ENCODE measurements around the gene TP53RK. TPM values are rescaled to one million over a fixed set of nuclear protein-coding genes. Genes with fewer than 3 reads are reported as not detected.

Gene TP53RK
- polyA plus RNA-seq, 2 donors: 8.0 to 9.9 TPM

- peaks cover 0 to 8% of the 10 kb centered on the region in 2 donors for H3K4me1 ChIP-seq (ENCODE audit: control insufficient read depth in 2 of 2, insufficient read depth in 2 of 2, low read length in 1 of 2)
- no peaks in the 10 kb centered on the region for H3K27me3 ChIP-seq (ENCODE audit: control insufficient read depth in 1 of 2, insufficient read depth in 2 of 2, low read length in 2 of 2)
- H3K36me3 ChIP-seq (ENCODE audit: control insufficient read depth in 2 of 2, insufficient read depth in 2 of 2, low read length in 1 of 2): no peaks in the 10 kb centered on the region
- no peaks in the 10 kb centered on the region for H3K9me3 ChIP-seq (ENCODE audit: control insufficient read depth in 2 of 2, insufficient read depth in 1 of 2, low read depth in 1 of 2, low read length in 1 of 2)
- H3K27ac ChIP-seq (ENCODE audit: low read depth in 2 of 2, low read length in 1 of 2): peak overlapping the region; percentile 60 to 81
- WGBS, 2 donors: 58 to 63% methylated on average over 8 of the region's 8 CpGs
- H3K4me3 ChIP-seq (ENCODE audit: low read depth in 1 of 2, low read length in 2 of 2): no peak overlapping the region
Observed at GRCh38 chr20:46708172-46708860, 19.1 kb upstream of the TP53RK start.

GRCh38 chr20:46706242-46706641 lies 17.0 kb upstream of the TP53RK start:
- Histone ChIP-seq H3K27ac (ENCODE audit: low read depth in 2 of 2, low read length in 1 of 2) (no peak overlapping the region), H3K27me3 (ENCODE audit: control insufficient read depth in 1 of 2, insufficient read depth in 2 of 2, low read length in 2 of 2) (no peaks in the 10 kb centered on the region), H3K36me3 (ENCODE audit: control insufficient read depth in 2 of 2, insufficient read depth in 2 of 2, low read length in 1 of 2) (no peaks in the 10 kb centered on the region), H3K9me3 (ENCODE audit: control insufficient read depth in 2 of 2, insufficient read depth in 1 of 2, low read depth in 1 of 2, low read length in 1 of 2) (no peaks in the 10 kb centered on the region), H3K4me3 (ENCODE audit: low read depth in 1 of 2, low read length in 2 of 2) (no peak overlapping the region), H3K4me1 (ENCODE audit: control insufficient read depth in 2 of 2, insufficient read depth in 2 of 2, low read length in 1 of 2) (peaks cover 0 to 8% of the 10 kb centered on the region in 2 donors)
- WGBS, 2 donors: 91 to 96% methylated on average over 2 of the region's 2 CpGs

DNA sequence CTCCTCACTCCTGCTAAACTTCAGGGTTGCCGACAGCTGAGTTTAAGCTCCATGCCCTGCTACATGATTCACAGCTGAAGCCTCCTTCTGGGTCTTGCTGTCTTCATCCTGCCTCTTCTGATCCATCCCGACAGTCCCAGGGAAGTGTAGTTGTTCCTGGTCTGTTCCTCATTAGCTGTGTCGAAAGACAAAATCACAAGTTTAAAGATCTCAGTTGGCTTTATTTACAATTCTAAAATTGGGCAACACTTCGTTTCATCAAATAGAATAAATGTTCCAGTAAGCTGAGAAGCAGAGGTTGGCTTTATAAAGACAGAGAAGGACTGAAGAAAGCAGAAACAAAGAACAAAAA lies 16.1 kb upstream of the TP53RK start:
- H3K4me3 ChIP-seq (ENCODE audit: low read depth in 1 of 2, low read length in 2 of 2): no peak overlapping the region
- no peak overlapping the region for H3K27ac ChIP-seq (ENCODE audit: low read depth in 2 of 2, low read length in 1 of 2)
- no peaks in the 10 kb centered on the region for H3K27me3 ChIP-seq (ENCODE audit: control insufficient read depth in 1 of 2, insufficient read depth in 2 of 2, low read length in 2 of 2)
- H3K36me3 ChIP-seq (ENCODE audit: control insufficient read depth in 2 of 2, insufficient read depth in 2 of 2, low read length in 1 of 2): no peaks in the 10 kb centered on the region
- 72 to 75% methylated on average over 4 of the region's 4 CpGs for WGBS, 2 donors
- H3K9me3 ChIP-seq (ENCODE audit: control insufficient read depth in 2 of 2, insufficient read depth in 1 of 2, low read depth in 1 of 2, low read length in 1 of 2): no peaks in the 10 kb centered on the region
- peaks cover 0 to 5% of the 10 kb centered on the region in 2 donors for H3K4me1 ChIP-seq (ENCODE audit: control insufficient read depth in 2 of 2, insufficient read depth in 2 of 2, low read length in 1 of 2)

DNA sequence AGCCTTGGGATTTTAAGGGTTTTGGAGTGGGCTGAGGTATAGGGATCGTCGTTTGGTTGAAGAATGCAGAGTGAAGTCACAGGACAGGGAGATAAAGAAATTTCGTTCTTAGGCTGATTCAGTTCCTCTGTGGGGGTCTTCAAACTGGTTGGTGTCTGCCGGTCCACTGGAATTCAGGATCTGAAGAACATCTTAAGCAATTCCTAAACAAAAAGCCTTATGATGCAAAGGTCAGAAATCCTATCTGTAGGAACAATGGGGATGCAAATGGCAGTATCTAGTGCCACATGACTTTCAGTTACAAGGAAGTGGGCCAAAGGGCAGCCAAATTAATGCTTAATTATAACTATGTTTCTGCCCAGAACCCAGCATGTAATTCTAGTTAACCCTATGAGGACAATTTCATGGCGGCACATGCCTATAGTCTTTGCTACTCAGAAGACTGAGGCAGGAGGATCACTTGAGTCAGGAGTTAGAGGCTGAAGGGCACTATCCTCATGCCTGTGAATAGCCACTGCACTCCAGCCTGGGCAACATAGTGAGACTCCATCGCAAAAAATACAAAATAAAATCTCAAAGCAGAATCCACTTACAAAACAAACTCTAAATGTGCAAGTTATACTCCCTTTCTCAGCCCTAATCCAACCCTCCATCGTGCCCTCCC lies 15.6 kb upstream of the TP53RK start:
- WGBS, 2 donors: 68 to 74% methylated on average over 7 of the region's 7 CpGs
- H3K4me1 ChIP-seq (ENCODE audit: control insufficient read depth in 2 of 2, insufficient read depth in 2 of 2, low read length in 1 of 2): peaks cover 0 to 5% of the 10 kb centered on the region in 2 donors
- H3K36me3 ChIP-seq (ENCODE audit: control insufficient read depth in 2 of 2, insufficient read depth in 2 of 2, low read length in 1 of 2): no peaks in the 10 kb centered on the region
- H3K27ac ChIP-seq (ENCODE audit: low read depth in 2 of 2, low read length in 1 of 2): no peak overlapping the region
- H3K27me3 ChIP-seq (ENCODE audit: control insufficient read depth in 1 of 2, insufficient read depth in 2 of 2, low read length in 2 of 2): no peaks in the 10 kb centered on the region
- H3K9me3 ChIP-seq (ENCODE audit: control insufficient read depth in 2 of 2, insufficient read depth in 1 of 2, low read depth in 1 of 2, low read length in 1 of 2): no peaks in the 10 kb centered on the region
- no peak overlapping the region for H3K4me3 ChIP-seq (ENCODE audit: low read depth in 1 of 2, low read length in 2 of 2)

DNA sequence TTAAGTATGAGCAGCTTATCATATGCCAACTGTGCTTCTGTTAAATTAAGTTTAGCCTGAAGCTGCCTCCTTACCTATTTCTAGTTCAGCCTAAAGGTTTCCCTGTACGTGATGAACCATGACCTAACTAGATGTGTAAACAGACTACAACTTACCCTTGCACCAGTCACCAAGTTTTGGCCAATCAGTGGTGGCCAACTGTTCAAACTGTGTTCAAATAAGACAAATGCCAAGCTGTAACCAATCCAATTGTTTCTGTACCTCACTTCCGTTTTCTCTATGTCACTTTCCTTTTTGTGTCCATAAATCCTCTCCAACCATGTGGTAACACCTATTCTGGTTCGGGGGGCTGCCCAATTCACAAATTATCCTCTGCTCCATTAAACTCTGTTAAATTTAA lies 14.2 kb upstream of the TP53RK start:
- Histone ChIP-seq H3K4me1 (ENCODE audit: control insufficient read depth in 2 of 2, insufficient read depth in 2 of 2, low read length in 1 of 2) (peaks cover 0 to 4% of the 10 kb centered on the region in 2 donors), H3K9me3 (ENCODE audit: control insufficient read depth in 2 of 2, insufficient read depth in 1 of 2, low read depth in 1 of 2, low read length in 1 of 2) (no peaks in the 10 kb centered on the region), H3K27ac (ENCODE audit: low read depth in 2 of 2, low read length in 1 of 2) (no peak overlapping the region), H3K4me3 (ENCODE audit: low read depth in 1 of 2, low read length in 2 of 2) (no peak overlapping the region), H3K27me3 (ENCODE audit: control insufficient read depth in 1 of 2, insufficient read depth in 2 of 2, low read length in 2 of 2) (no peaks in the 10 kb centered on the region), H3K36me3 (ENCODE audit: control insufficient read depth in 2 of 2, insufficient read depth in 2 of 2, low read length in 1 of 2) (no peaks in the 10 kb centered on the region)
- 71 to 75% methylated on average over 3 of the region's 3 CpGs for WGBS, 2 donors

GRCh38 chr20:46702447-46703203 lies 13.4 kb upstream of the TP53RK start:
- H3K4me3 ChIP-seq (ENCODE audit: low read depth in 1 of 2, low read length in 2 of 2): no peak overlapping the region
- no peaks in the 10 kb centered on the region for H3K9me3 ChIP-seq (ENCODE audit: control insufficient read depth in 2 of 2, insufficient read depth in 1 of 2, low read depth in 1 of 2, low read length in 1 of 2)
- H3K4me1 ChIP-seq (ENCODE audit: control insufficient read depth in 2 of 2, insufficient read depth in 2 of 2, low read length in 1 of 2): no peaks in the 10 kb centered on the region
- H3K36me3 ChIP-seq (ENCODE audit: control insufficient read depth in 2 of 2, insufficient read depth in 2 of 2, low read length in 1 of 2): no peaks in the 10 kb centered on the region
- no peaks in the 10 kb centered on the region for H3K27me3 ChIP-seq (ENCODE audit: control insufficient read depth in 1 of 2, insufficient read depth in 2 of 2, low read length in 2 of 2)
- no peak overlapping the region for H3K27ac ChIP-seq (ENCODE audit: low read depth in 2 of 2, low read length in 1 of 2)
- 85 to 88% methylated on average over 8 of the region's 8 CpGs for WGBS, 2 donors

DNA sequence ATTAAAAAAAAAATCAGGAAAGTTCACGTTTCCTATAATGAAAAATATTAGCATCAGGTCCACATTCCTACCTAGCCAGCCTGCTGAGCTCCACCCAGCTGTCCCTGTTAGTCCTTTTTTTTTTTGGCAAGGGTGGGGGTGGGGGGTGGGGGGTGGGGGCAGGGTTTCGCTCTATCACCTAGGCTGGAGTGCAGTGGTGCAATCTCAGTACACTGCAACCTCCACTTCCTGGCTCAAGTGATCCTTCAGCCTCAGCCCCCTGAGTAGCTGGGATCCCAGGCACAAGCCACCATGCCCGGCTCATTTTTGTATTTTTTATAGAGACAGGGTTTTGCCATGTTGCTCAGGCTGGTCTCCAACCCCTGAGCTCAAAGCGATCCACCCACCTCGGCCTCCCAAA lies 12.7 kb upstream of the TP53RK start:
- H3K9me3 ChIP-seq (ENCODE audit: control insufficient read depth in 2 of 2, insufficient read depth in 1 of 2, low read depth in 1 of 2, low read length in 1 of 2): no peaks in the 10 kb centered on the region
- WGBS, 2 donors: 83 to 85% methylated on average over 5 of the region's 5 CpGs
- no peaks in the 10 kb centered on the region for H3K4me1 ChIP-seq (ENCODE audit: control insufficient read depth in 2 of 2, insufficient read depth in 2 of 2, low read length in 1 of 2)
- H3K27me3 ChIP-seq (ENCODE audit: control insufficient read depth in 1 of 2, insufficient read depth in 2 of 2, low read length in 2 of 2): no peaks in the 10 kb centered on the region
- H3K4me3 ChIP-seq (ENCODE audit: low read depth in 1 of 2, low read length in 2 of 2): no peak overlapping the region
- H3K36me3 ChIP-seq (ENCODE audit: control insufficient read depth in 2 of 2, insufficient read depth in 2 of 2, low read length in 1 of 2): no peaks in the 10 kb centered on the region
- H3K27ac ChIP-seq (ENCODE audit: low read depth in 2 of 2, low read length in 1 of 2): no peak overlapping the region

- Histone ChIP-seq H3K27ac (ENCODE audit: low read depth in 2 of 2, low read length in 1 of 2) (no peak overlapping the region), H3K9me3 (ENCODE audit: control insufficient read depth in 2 of 2, insufficient read depth in 1 of 2, low read depth in 1 of 2, low read length in 1 of 2) (no peaks in the 10 kb centered on the region), H3K4me1 (ENCODE audit: control insufficient read depth in 2 of 2, insufficient read depth in 2 of 2, low read length in 1 of 2) (no peaks in the 10 kb centered on the region), H3K27me3 (ENCODE audit: control insufficient read depth in 1 of 2, insufficient read depth in 2 of 2, low read length in 2 of 2) (no peaks in the 10 kb centered on the region), H3K36me3 (ENCODE audit: control insufficient read depth in 2 of 2, insufficient read depth in 2 of 2, low read length in 1 of 2) (no peaks in the 10 kb centered on the region), H3K4me3 (ENCODE audit: low read depth in 1 of 2, low read length in 2 of 2) (no peak overlapping the region)
- 73 to 75% methylated on average over 4 of the region's 4 CpGs for WGBS, 2 donors
Observed at GRCh38 chr20:46701556-46701955, 12.3 kb upstream of the TP53RK start.

GRCh38 chr20:46701057-46701456 lies 11.8 kb upstream of the TP53RK start:
- Histone ChIP-seq H3K9me3 (ENCODE audit: control insufficient read depth in 2 of 2, insufficient read depth in 1 of 2, low read depth in 1 of 2, low read length in 1 of 2) (no peaks in the 10 kb centered on the region), H3K27ac (ENCODE audit: low read depth in 2 of 2, low read length in 1 of 2) (no peak overlapping the region), H3K4me3 (ENCODE audit: low read depth in 1 of 2, low read length in 2 of 2) (no peak overlapping the region), H3K4me1 (ENCODE audit: control insufficient read depth in 2 of 2, insufficient read depth in 2 of 2, low read length in 1 of 2) (no peaks in the 10 kb centered on the region), H3K36me3 (ENCODE audit: control insufficient read depth in 2 of 2, insufficient read depth in 2 of 2, low read length in 1 of 2) (no peaks in the 10 kb centered on the region), H3K27me3 (ENCODE audit: control insufficient read depth in 1 of 2, insufficient read depth in 2 of 2, low read length in 2 of 2) (no peaks in the 10 kb centered on the region)
- WGBS, 2 donors: 70 to 76% methylated on average over 2 of the region's 2 CpGs

All from esophagus (tissue), 2 donors.